Activated CD8-positive, alpha-beta memory T cell treated with anti-CD3 and anti-CD28 coated beads, Interleukin-2, amount 50 U/mL, for 24 hours (primary cell): ENCODE measurements around the gene C7orf33.

Source experiments
- DNase-seq: peaks from one replicate; pipeline ENCODE4 v3.0.0-alpha.2; 2020; ENCODE audit errors: extremely low read depth

Gene C7orf33

DNA sequence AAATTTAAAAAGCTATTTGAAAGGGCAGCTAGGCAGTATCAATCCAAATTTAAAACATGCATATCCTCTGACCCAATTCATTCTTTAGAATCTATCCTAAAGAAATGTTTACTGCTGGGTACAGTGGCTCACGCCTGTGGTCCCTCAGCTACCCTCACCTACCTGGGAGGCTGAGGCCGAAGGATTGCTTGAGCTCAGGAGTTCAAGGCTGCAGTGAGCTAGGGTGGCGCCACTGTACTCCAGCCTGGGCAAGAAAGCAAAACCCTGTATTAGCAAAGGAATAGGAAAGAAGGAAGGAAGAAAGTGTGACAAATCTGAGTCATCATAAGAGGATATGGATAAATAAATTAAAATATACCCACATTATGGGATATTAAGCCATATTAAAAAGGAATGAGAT, 36.3 kb downstream of the C7orf33 start:
- DNase-seq = no peak

DNA sequence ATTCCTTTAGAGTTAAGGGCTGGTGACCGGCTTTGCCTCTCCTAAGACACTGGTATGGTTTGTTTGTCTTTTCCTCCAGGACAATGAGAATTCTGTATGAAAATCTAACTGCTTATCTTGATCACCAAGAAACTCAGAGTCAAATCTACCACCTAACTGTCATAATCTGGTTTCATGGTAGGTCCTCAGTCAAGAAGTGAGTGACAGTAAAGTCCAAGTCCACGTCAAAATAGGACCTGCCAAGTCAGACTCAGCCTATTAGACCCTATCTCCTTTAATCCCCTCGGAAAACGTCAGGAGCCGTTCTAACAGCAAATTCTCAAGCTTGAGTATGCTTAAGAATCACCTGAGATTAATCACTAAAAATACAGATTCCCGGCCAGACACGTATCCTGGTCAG, 37.4 kb downstream of the C7orf33 start:
- no peak for DNase-seq

DNA sequence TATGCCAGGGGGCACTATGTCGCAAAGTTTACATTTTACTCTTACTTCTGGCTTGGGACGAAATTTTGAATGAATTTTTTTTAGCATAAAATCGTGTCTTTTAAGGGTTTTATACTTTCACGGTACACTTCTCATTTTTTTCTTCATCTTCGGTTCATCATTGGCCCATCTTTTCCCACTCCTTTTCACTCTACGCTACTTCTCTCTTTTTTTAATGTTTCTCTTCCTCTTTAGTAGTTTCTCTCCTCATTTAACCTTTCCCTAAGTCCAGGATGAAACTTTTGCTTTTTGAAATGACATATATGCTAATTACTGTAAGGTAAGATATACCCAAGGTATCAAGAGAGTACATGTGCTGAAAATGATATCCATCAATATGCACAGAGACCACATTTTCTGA, 39.5 kb downstream of the C7orf33 start:
- no peak for DNase-seq

DNA sequence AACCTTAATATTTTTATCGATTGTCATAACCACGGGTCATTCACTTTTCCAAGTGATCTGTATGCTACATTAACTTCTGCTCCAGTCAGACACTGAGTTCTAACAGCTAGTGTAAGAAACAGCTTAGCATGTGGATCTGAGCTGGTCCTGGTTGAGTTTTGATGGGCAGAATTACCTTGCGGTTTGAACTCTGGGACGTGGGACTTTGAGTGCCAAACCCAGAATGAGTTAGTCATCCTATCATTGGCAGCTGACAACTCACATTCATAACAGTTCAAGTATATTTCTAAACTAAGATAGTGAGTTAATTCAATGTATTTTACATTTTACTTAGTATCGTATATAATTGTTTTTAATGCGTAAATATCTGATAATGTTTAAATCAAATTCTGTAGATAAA, 43.2 kb downstream of the C7orf33 start:
- DNase-seq = no peak

DNA sequence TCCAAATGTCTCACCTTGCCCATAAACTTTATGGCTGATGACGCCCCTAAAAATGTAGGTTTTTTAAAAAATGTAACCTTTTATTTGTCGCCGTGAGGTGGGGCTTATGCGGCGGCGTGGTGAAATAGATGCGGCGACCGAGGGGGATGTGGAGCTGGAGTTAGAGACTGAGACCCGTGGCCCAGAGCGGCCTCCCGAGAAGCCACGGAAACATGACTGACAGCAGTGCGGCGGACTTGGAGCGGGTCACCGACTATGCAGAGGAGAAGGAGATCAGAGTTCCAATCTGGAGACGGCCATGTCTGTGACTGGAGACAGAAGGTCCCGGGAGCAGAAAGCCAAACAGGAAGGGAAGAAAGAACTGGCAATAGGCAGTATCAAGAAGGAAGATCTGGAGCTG, 46.5 kb downstream of the C7orf33 start:
- no peak for DNase-seq

DNA sequence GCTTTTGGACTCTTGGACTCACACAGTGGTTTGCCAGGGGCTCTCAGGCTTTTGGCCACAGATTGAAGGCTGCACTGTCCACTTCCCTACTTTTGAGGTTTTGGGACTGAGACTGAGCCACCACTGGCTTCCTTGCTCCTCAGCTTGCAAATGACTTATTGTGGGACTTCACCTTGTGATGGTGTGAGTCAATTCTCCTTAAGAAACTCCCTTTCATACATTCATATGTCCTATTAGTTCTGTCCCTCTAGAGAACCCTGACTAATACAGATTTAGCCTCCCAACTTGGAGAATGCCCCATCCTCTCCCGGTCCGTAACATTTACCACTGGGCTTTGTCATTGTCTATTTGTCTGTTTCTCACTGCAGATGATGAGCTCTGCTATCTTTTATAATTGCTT, 55.3 kb downstream of the C7orf33 start:
- DNase-seq = no peak

DNA sequence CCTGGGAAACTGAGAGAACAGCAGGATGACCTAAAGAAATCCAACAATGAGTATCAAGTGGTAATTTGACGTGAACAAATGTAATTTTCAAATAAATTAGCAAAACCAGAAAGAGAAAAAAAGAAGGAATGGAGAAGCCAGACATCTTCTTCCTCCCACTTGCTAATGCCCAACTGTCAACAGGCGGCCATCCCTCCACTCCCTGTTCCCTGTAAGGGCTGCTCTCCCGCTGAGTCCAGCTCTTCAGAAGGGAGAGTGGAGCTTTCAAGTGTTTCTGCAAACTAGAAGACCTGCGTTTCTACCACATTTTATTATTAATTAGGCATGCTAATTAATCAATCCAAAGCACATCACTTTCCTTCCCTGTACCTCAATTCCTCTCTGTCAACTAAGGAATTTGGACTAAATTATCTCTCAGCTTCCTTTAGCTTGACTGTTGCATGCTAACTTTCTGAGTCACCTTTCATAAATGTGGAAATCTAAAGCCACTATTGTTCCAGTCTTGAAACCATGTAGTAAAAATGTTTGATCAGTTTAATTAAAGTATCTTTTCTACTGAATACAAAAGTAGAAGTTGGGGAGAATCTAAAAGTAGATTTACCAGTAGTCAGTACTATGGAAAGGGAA, 59.8 kb downstream of the C7orf33 start:
- DNase-seq = no peak

DNA sequence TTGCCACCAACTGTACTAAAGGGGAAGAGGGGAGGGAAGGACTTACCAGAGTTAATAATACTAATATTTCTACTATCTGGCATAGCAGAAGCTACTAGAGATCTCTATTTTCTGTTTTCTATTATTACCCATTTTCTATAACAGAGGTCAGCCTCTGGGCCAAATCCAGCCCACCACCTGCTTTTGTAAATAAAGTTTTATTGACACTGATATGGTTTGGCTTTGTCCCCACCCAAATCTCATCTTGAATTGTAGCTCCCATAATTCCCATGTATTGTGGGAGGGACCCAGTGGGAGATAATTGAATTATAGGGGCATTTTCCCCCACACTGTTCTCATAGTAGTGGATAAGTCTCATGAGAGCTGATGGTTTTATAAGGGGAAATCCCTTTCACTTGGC, 62.2 kb downstream of the C7orf33 start:
- no peak for DNase-seq

DNA sequence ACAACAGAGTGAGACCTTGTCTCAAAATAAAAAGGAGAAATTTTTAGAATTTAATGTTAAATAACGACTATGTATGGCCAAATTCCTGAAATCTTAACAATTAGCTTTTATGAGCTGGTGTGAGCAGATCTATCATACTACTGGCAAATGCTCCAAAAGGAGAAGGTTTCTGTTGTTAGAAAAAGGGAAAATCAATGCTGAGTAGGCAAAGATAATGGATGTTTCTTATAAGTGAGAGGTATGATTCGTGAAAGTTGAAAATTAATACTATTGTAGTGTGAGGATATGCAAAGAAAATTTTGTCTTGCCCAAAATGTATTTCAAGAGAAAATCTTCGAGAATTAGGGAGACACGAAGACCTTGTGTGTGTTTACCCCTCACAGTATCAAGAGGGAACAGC, 67.4 kb downstream of the C7orf33 start:
- DNase-seq = no peak

DNA sequence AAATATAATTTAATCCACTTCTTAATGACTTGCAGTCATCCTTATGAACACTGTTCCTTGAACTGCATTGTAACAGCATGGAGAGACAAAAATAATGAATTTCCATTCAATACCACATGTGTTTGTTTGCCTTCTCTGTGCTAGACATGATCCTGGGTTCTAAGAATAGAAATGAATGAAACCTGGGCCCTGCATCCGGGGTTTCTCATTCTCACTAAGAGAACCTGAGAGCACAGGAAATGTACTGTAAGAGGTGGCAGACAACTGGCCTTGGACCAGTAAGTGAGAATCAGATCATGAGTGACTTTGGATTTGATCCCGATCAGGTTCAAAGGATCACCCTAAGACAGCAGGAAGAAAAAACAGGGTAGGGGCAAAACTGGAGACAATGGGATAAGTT, 70.9 kb downstream of the C7orf33 start:
- no peak for DNase-seq

DNA sequence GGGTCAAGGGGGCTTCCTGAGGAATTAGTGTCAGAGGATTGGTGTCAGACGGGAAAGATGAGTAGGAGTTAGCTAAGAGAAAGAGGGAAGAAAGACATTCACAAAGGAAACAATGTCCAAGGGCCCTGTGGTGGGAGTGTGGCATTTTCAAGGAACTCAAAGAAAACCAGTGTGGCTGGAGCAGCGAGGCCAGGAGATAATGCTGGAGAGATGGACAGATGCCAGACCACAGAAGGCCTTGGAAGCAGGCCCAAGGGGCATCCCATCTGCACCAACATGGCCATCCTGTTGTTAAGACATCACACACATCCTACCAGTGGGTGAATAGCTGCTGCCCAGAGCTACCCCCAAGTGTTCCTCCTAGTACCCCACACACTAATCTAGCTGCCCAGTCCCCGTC, 72.1 kb downstream of the C7orf33 start:
- DNase-seq = no peak

DNA sequence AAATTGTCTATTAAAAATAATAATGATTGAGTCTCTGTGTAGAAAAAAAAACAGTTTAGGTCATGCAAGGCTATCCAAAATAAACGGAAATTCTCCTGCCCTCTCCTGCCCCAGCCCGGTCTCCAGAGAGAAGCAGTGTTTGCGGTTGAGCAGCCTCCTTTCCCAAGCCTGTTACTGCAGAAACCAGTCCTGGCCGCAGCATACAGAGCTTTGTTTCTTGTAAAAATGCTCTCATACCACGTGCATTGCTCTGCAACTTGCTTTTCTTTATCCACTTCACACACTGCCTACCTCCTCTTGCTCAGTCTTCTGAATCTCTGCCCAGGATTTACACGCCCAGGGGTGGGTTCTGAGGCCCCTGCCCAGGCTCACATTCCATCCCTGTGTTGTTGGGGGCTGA, 73.8 kb downstream of the C7orf33 start:
- DNase-seq = no peak

DNA sequence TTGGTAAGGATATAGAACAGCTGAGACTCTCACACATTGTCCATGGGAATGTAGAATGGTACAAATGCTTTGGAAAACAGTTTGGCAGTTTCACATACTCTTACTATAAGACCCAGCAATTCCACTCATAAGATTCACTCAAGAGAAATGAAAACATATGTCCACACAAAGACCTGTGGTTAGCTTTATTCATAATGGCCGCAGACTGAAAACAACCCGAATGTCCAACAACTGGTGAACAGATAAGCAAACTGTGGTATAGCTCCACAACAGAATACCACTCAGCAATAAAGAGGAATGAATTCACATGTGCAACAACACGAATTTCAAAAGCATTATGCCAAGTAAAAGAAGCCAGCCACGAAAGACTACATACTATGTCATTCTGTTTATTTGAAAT, 74.7 kb downstream of the C7orf33 start:
- no peak for DNase-seq
